ENCODE measurements around the gene PHF21A. TPM values are rescaled to one million over a fixed set of nuclear protein-coding genes. Genes with fewer than 3 reads are reported as not detected.
A peak's percentile ranks its signal among the peaks of the same experiment; 100 is the strongest.

The PHF21A gene
- polyA plus RNA-seq, 1 donor (not counting 4 experiments of a cell fraction or from before 2014, with no cell fraction given) = 16.1 TPM

DNA sequence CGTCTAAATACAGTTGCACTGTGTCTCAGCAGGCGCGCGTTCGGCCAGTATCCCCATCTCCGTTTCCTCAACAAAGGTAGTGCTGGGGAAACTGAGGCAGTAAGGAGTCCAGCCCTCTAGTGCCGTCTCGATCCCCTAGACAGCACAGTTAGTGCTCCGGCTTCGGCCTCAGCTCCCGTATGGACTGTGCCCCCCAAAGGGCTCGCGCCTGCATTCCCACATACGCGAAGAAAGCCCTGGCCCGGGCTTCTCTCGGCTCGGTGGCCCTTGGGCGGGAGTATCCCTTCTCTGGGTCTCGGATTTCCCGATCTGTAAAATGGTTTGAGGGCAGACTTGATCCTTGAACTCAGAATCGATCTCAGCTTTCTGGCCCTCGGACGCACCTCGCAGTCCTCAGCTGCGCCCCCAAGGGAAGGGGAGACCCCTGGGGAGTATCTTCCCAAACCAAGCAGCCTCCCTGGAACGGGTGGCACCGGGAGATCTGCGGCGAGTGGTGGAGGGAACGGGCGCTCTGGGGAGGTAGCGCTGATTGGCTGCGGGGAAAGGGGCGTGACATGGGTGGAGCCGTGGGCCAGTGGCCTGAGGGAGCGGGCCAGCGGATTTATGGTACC lies 202.8 kb downstream of the PHF21A start:
- peak overlapping the region; percentile 91 for H3K9ac ChIP-seq (ENCODE audit: control insufficient read depth, extremely low read depth, insufficient read depth, low read length)
- TF ChIP-seq, protein P1, sequence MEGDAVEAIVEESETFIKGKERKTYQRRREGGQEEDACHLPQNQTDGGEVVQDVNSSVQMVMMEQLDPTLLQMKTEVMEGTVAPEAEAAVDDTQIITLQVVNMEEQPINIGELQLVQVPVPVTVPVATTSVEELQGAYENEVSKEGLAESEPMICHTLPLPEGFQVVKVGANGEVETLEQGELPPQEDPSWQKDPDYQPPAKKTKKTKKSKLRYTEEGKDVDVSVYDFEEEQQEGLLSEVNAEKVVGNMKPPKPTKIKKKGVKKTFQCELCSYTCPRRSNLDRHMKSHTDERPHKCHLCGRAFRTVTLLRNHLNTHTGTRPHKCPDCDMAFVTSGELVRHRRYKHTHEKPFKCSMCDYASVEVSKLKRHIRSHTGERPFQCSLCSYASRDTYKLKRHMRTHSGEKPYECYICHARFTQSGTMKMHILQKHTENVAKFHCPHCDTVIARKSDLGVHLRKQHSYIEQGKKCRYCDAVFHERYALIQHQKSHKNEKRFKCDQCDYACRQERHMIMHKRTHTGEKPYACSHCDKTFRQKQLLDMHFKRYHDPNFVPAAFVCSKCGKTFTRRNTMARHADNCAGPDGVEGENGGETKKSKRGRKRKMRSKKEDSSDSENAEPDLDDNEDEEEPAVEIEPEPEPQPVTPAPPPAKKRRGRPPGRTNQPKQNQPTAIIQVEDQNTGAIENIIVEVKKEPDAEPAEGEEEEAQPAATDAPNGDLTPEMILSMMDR (optimal IDR thresholded peaks at IDR 0.05 in 1 of 3, IDR thresholded peaks at IDR 0.05 in 1 of 3, conservative IDR thresholded peaks at IDR 0.05 in 1 of 3; ENCODE audit: extremely low read depth in 1 of 3, insufficient read depth in 2 of 3, low read length in 3 of 3) = no peak
- no peak for TF ChIP-seq EZH2 (IDR thresholded peaks at IDR 0.05; ENCODE audit: low read length)
- DNase-seq (ENCODE audit: low read depth, low spot score) = no peak
- H3K4me3 ChIP-seq (ENCODE audit: control insufficient read depth in 2 of 3, extremely low read depth in 1 of 3, insufficient read depth in 2 of 3, low read depth in 1 of 3, low read length in 3 of 3) = peak overlapping the region; percentile 87 to 92 (median 91)
- H3K4me1 ChIP-seq (ENCODE audit: control insufficient read depth, extremely low read depth, insufficient read depth, low read length) = peaks cover 8% of the 10 kb centered on the region
- no peaks in the 10 kb centered on the region for H4K20me1 ChIP-seq (ENCODE audit: control insufficient read depth, extremely low read depth, insufficient read depth, low read length)
- dilution Hi-C loops (cut with MboI; ENCODE audit: extremely low pct_ligation_motif_present, low sequenced_read_pairs) = no loop called here
- H2AFZ ChIP-seq (ENCODE audit: control insufficient read depth, low read length) = peak overlapping the region; percentile 79
- H3K9me1 ChIP-seq (ENCODE audit: control insufficient read depth, extremely low read depth, insufficient read depth, low read length) = peaks cover 5% of the 10 kb centered on the region
- H3K9me3 ChIP-seq (ENCODE audit: control insufficient read depth, low read depth, low read length) = no peaks in the 10 kb centered on the region
- H3K27me3 ChIP-seq (ENCODE audit: control insufficient read depth, extremely low read depth, insufficient read depth, low read length) = no peaks in the 10 kb centered on the region
- H3K27ac ChIP-seq (ENCODE audit: control insufficient read depth, insufficient read depth, low read length) = peak overlapping the region; percentile 86
- peaks cover 26% of the 10 kb centered on the region for H3K79me2 ChIP-seq (ENCODE audit: control insufficient read depth, insufficient read depth, low read length)
- FAIRE-seq = peak; percentile 44
- peak overlapping the region; percentile 85 for H3K4me2 ChIP-seq (ENCODE audit: control insufficient read depth, extremely low read depth, insufficient read depth, low read depth, low read length)
- peaks cover 13 to 21% of the 10 kb centered on the region in 2 experiments for H3K36me3 ChIP-seq (ENCODE audit: control insufficient read depth in 2 of 2, extremely low read depth in 1 of 2, insufficient read depth in 2 of 2, low read length in 2 of 2)

DNA sequence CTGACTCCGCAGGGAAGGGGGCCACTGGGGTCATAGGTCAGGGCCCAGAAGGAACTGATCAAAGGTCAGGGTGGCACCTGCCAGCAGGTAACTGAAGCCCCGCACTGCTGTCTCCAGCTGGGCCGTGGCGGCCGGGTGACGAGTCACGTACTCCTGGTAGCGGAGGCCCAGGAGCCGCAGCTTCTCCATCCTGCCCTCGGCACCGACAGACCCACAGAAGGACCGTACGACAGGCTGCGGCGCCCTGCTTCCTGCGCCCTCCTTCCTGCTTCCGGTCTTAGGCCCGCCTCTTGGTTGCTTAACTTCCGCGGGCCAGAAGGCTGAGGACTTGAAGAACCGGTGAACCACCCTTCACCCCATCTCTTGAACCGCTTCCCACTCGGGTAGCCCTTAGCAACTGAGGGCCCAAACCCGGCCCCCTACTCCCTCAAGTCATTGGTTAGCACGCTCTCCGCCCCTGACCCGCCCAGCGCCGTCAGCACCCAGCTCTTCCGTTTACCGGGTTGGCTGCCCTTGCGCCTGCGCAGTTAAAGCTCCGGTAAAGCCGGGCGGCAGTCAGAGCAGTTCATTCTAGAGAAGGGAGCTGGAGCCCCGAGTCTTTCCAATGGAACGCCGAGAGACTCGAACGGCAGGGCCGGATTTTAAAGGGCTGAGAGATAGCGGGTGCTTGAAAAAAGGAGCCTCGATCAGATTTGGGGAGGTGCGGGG lies 203.5 kb downstream of the PHF21A start, which contains the start of gene PEX16:
Gene PEX16, minus strand, starts transcription at position 255 of the 708 bp plus-strand sequence. Its CDS starts 66 bp downstream, at position 189.
- H3K36me3 ChIP-seq (ENCODE audit: control insufficient read depth in 2 of 2, extremely low read depth in 1 of 2, insufficient read depth in 2 of 2, low read length in 2 of 2) = peaks cover 14 to 23% of the 10 kb centered on the region in 2 experiments
- peak within 1 kb of the TSS; percentile 86 for H3K27ac ChIP-seq (ENCODE audit: control insufficient read depth, insufficient read depth, low read length)
- H3K4me3 ChIP-seq (ENCODE audit: control insufficient read depth in 2 of 3, extremely low read depth in 1 of 3, insufficient read depth in 2 of 3, low read depth in 1 of 3, low read length in 3 of 3) = peak within 1 kb of the TSS; percentile 87 to 92 (median 91)
- DNase-seq (ENCODE audit: low read depth, low spot score) = peak; percentile 98
- peaks cover 5% of the 10 kb centered on the region for H3K9me1 ChIP-seq (ENCODE audit: control insufficient read depth, extremely low read depth, insufficient read depth, low read length)
- H3K4me1 ChIP-seq (ENCODE audit: control insufficient read depth, extremely low read depth, insufficient read depth, low read length) = peaks cover 8% of the 10 kb centered on the region
- peak within 1 kb of the TSS; percentile 79 for H2AFZ ChIP-seq (ENCODE audit: control insufficient read depth, low read length)
- H3K9ac ChIP-seq (ENCODE audit: control insufficient read depth, extremely low read depth, insufficient read depth, low read length) = peak within 1 kb of the TSS; percentile 91
- no peaks in the 10 kb centered on the region for H3K9me3 ChIP-seq (ENCODE audit: control insufficient read depth, low read depth, low read length)
- H4K20me1 ChIP-seq (ENCODE audit: control insufficient read depth, extremely low read depth, insufficient read depth, low read length) = no peaks in the 10 kb centered on the region
- dilution Hi-C loops (cut with MboI; ENCODE audit: extremely low pct_ligation_motif_present, low sequenced_read_pairs) = no loop called here
- FAIRE-seq = peak; percentile 39
- peaks cover 23% of the 10 kb centered on the region for H3K79me2 ChIP-seq (ENCODE audit: control insufficient read depth, insufficient read depth, low read length)
- TF ChIP-seq EZH2 (IDR thresholded peaks at IDR 0.05; ENCODE audit: low read length) = no peak
- TF ChIP-seq, protein P1 (optimal IDR thresholded peaks at IDR 0.05 in 1 of 3, IDR thresholded peaks at IDR 0.05 in 1 of 3, conservative IDR thresholded peaks at IDR 0.05 in 1 of 3; ENCODE audit: extremely low read depth in 1 of 3, insufficient read depth in 2 of 3, low read length in 3 of 3) = no peak
- H3K27me3 ChIP-seq (ENCODE audit: control insufficient read depth, extremely low read depth, insufficient read depth, low read length) = no peaks in the 10 kb centered on the region
- H3K4me2 ChIP-seq (ENCODE audit: control insufficient read depth, extremely low read depth, insufficient read depth, low read depth, low read length) = peak within 1 kb of the TSS; percentile 85

All from keratinocyte (primary cell).